Astrocyte of the spinal cord (primary cell): Measurements from ENCODE around the gene OXCT1.
A peak's percentile ranks its signal among the peaks of the same experiment; 100 is the strongest.

Experiments
- DNase-seq: peaks from one replicate; pipeline ENCODE4 v3.0.0; 2011; ENCODE audit warnings: low read depth, low spot score
- H3K4me3 ChIP-seq: 2 replicates; pipeline ENCODE4 v1.5.1; 2011; ENCODE audit warnings: low read depth, mild to moderate bottlenecking, low read length, moderate library complexity
- CTCF ChIP-seq: IDR thresholded peaks from 2 replicates; pipeline ENCODE4 v1.5.1; 2012; ENCODE audit warnings: low read depth, mild to moderate bottlenecking, low read length, inconsistent platforms
- in situ Hi-C: cut with HindIII; loops from 2 replicates; pipeline ENCODE4 v1.10.0; 2017; ENCODE audit warnings: low sequenced_read_pairs

The OXCT1 gene

GRCh38 chr5:41768692-41769091 lies 101.5 kb downstream of the OXCT1 start:
- TF ChIP-seq CTCF: no peak
- H3K4me3 ChIP-seq: no peak overlapping the region
- DNase-seq: no peak
- in situ Hi-C loops: no loop called here

GRCh38 chr5:41764650-41765049 lies 105.6 kb downstream of the OXCT1 start:
- TF ChIP-seq CTCF: no peak
- H3K4me3 ChIP-seq: no peak overlapping the region
- in situ Hi-C loops: no loop called here
- no peak for DNase-seq

- no peak for DNase-seq
- no peak overlapping the region for H3K4me3 ChIP-seq
- no peak for TF ChIP-seq CTCF
- in situ Hi-C loops: no loop called here
These were observed 106.7 kb downstream of the OXCT1 start for GRCh38 chr5:41763574-41763973.

GRCh38 chr5:41763081-41763480 lies 107.1 kb downstream of the OXCT1 start:
- TF ChIP-seq CTCF: no peak
- peak; percentile 77 for DNase-seq
- no peak overlapping the region for H3K4me3 ChIP-seq
- in situ Hi-C loops: no loop called here

- DNase-seq: no peak
- H3K4me3 ChIP-seq: no peak overlapping the region
- in situ Hi-C loops: no loop called here
These were observed 107.8 kb downstream of the OXCT1 start for GRCh38 chr5:41762426-41762825.

GRCh38 chr5:41761663-41762062 lies 108.6 kb downstream of the OXCT1 start:
- no peak for TF ChIP-seq CTCF
- no peak for DNase-seq
- in situ Hi-C loops: no loop called here
- H3K4me3 ChIP-seq: no peak overlapping the region

More at GRCh38 chr5:41762426-41762825, 107.8 kb downstream of the OXCT1 start:
- TF ChIP-seq CTCF: no peak

GRCh38 chr5:41755705-41756104 lies 114.5 kb downstream of the OXCT1 start:
- no peak overlapping the region for H3K4me3 ChIP-seq
- DNase-seq: no peak
- in situ Hi-C loops: no loop called here
- TF ChIP-seq CTCF: no peak
